Measurements from ENCODE around the gene FGD5.

The FGD5 gene

GRCh38 chr3:14829811-14830210 lies 11.0 kb downstream of the FGD5 start:
- DNase-seq, result no peak

GRCh38 chr3:14831916-14832450 lies 13.2 kb downstream of the FGD5 start:
- DNase-seq, result no peak

- DNase-seq, result no peak
Observed at GRCh38 chr3:14832975-14833722, 14.4 kb downstream of the FGD5 start.

GRCh38 chr3:14834121-14834520 lies 15.4 kb downstream of the FGD5 start:
- no peak for DNase-seq

- peak; percentile 37 for DNase-seq
Observed at GRCh38 chr3:14834807-14835466, 16.2 kb downstream of the FGD5 start.

GRCh38 chr3:14836049-14836468 lies 17.3 kb downstream of the FGD5 start:
- DNase-seq, result no peak

GRCh38 chr3:14837186-14837877 lies 18.6 kb downstream of the FGD5 start:
- DNase-seq, result no peak

- no peak for DNase-seq
Observed at GRCh38 chr3:14837878-14838258, 19.1 kb downstream of the FGD5 start.

GRCh38 chr3:14839236-14839635 lies 20.5 kb downstream of the FGD5 start:
- DNase-seq, result no peak

GRCh38 chr3:14841836-14842235 lies 23.1 kb downstream of the FGD5 start:
- no peak for DNase-seq

- no peak for DNase-seq
Observed at GRCh38 chr3:14842277-14842676, 23.5 kb downstream of the FGD5 start.

GRCh38 chr3:14843321-14843720 lies 24.6 kb downstream of the FGD5 start:
- no peak for DNase-seq

- DNase-seq, result no peak
Observed at GRCh38 chr3:14844386-14845170, 25.8 kb downstream of the FGD5 start.

GRCh38 chr3:14845180-14845579 lies 26.4 kb downstream of the FGD5 start:
- no peak for DNase-seq

GRCh38 chr3:14845826-14846225 lies 27.1 kb downstream of the FGD5 start:
- DNase-seq, result no peak

GRCh38 chr3:14846226-14846880 lies 27.6 kb downstream of the FGD5 start:
- DNase-seq, result no peak

GRCh38 chr3:14847613-14848541 lies 29.1 kb downstream of the FGD5 start:
- DNase-seq, result peak; percentile 84

GRCh38 chr3:14848906-14849305 lies 30.1 kb downstream of the FGD5 start:
- DNase-seq, result no peak

- peak; percentile 68 for DNase-seq
Observed at GRCh38 chr3:14849638-14850230, 31.0 kb downstream of the FGD5 start.

GRCh38 chr3:14852058-14852594 lies 33.4 kb downstream of the FGD5 start:
- DNase-seq, result no peak
